NB4 (cell line): ENCODE results near the gene SPTBN4.
"Not testable (repeated sequence)": the region's sequence is repeated elsewhere in the genome, so short reads cannot be mapped to it uniquely, and the experiment has no call there.

Source experiments
- DNase-seq: peaks from one replicate; pipeline ENCODE4 v3.0.0; 2010; ENCODE audit warnings: low read depth
- H3K4me3 ChIP-seq: one replicate; pipeline ENCODE4 v1.5.1; 2011; ENCODE audit warnings: mild to moderate bottlenecking, low read depth, low read length, moderate library complexity
- CTCF ChIP-seq: IDR thresholded peaks from one replicate; pipeline ENCODE4 v1.5.1; 2012; ENCODE audit warnings: low read depth, low read length
- MYC ChIP-seq: IDR thresholded peaks from 2 replicates; pipeline ENCODE4 v1.6.1; 2011; ENCODE audit warnings: low read depth, low read length
- POLR2A ChIP-seq: IDR thresholded peaks from 2 replicates; pipeline ENCODE4 v1.6.1; 2011; ENCODE audit warnings: mild to moderate bottlenecking; ENCODE audit not compliant: insufficient read length; ENCODE audit errors: extremely low read depth
- TF ChIP-seq, protein P1 (sequence below): IDR thresholded peaks from 2 replicates; pipeline ENCODE4 v1.6.1; 2011; ENCODE audit warnings: low read depth, low read length

SPTBN4 gene

GRCh38 chr19:40588110-40588854 is 121.5 kb downstream of the SPTBN4 start:
- H3K4me3 ChIP-seq, result no peak overlapping the region
- TF ChIP-seq POLR2A (no peak), CTCF (no peak), MYC (no peak)
- TF ChIP-seq, protein P1, sequence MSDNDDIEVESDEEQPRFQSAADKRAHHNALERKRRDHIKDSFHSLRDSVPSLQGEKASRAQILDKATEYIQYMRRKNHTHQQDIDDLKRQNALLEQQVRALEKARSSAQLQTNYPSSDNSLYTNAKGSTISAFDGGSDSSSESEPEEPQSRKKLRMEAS, result no peak
- no peak for DNase-seq

- TF ChIP-seq, protein P1, result no peak
- TF ChIP-seq MYC, result no peak
- TF ChIP-seq CTCF, result no peak
- TF ChIP-seq POLR2A, result no peak
Measured at GRCh38 chr19:40588926-40589569, 122.2 kb downstream of the SPTBN4 start.

GRCh38 chr19:40589591-40590429 is 123.0 kb downstream of the SPTBN4 start:
- no peak overlapping the region for H3K4me3 ChIP-seq
- no peak for DNase-seq
- TF ChIP-seq CTCF (no peak), MYC (no peak), POLR2A (no peak)
- TF ChIP-seq, protein P1, result no peak

More at GRCh38 chr19:40588926-40589569, 122.2 kb downstream of the SPTBN4 start:
- DNase-seq, result no peak
- no peak overlapping the region for H3K4me3 ChIP-seq

- TF ChIP-seq POLR2A (no peak), MYC (no peak), CTCF (no peak)
- TF ChIP-seq, protein P1, result no peak
- no peak overlapping the region for H3K4me3 ChIP-seq
- DNase-seq, result no peak
Measured at GRCh38 chr19:40590464-40591265, 123.9 kb downstream of the SPTBN4 start.

- DNase-seq, result not testable (repeated sequence)
Measured at GRCh38 chr19:40591724-40592123, 124.9 kb downstream of the SPTBN4 start.

More at GRCh38 chr19:40591724-40592123, 124.9 kb downstream of the SPTBN4 start:
- not testable (repeated sequence) for H3K4me3 ChIP-seq
